Peyer's patch (tissue), 4 donors: ENCODE data around the gene SPATC1L.
"Not testable (repeated sequence)": the region's sequence is repeated elsewhere in the genome, so short reads cannot be mapped to it uniquely, and the experiment has no call there.

Source experiments
- POLR2A ChIP-seq, 2 donors: fragments of 450-650 bp; IDR thresholded peaks; one replicate each; pipeline ENCODE4 v1.5.1; 2017; ENCODE audit warnings: antibody characterized with exemption in 2 of 2, mild to moderate bottlenecking in 2 of 2, moderate library complexity in 2 of 2
- TF ChIP-seq, protein P1 (sequence below), 6 experiments: fragments of 450-650 bp in 4 of 6; fragments of 200-600 bp in 2 of 6; sonication (generic) in 1 of 6; IDR thresholded peaks; one replicate each; pipeline ENCODE4 v1.5.1; 2017 to 2019; ENCODE audit warnings: antibody characterized with exemption in 6 of 6, mild to moderate bottlenecking in 3 of 6, moderate library complexity in 1 of 6

DNA sequence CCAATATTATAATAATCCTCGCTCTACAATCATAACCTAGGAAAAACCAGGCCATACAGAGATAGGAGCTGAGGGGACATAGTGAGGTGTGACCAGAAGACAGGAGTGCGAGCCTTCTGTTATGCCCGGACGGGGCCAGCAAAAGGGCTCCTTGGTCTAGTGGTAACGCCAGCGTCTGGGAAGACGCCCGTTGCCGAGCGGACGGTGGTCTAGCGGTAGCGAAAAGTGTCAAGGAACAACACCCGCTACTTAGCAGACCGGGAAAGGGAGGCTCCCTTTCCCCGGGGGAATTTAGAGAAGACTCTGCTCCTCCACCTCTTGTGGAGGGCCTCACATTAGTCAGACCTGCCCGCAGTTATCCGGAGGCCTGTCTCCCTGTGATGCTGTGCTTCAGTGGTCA, 39.4 kb upstream of the SPATC1L start:
- TF ChIP-seq, protein P1, sequence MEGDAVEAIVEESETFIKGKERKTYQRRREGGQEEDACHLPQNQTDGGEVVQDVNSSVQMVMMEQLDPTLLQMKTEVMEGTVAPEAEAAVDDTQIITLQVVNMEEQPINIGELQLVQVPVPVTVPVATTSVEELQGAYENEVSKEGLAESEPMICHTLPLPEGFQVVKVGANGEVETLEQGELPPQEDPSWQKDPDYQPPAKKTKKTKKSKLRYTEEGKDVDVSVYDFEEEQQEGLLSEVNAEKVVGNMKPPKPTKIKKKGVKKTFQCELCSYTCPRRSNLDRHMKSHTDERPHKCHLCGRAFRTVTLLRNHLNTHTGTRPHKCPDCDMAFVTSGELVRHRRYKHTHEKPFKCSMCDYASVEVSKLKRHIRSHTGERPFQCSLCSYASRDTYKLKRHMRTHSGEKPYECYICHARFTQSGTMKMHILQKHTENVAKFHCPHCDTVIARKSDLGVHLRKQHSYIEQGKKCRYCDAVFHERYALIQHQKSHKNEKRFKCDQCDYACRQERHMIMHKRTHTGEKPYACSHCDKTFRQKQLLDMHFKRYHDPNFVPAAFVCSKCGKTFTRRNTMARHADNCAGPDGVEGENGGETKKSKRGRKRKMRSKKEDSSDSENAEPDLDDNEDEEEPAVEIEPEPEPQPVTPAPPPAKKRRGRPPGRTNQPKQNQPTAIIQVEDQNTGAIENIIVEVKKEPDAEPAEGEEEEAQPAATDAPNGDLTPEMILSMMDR (IDR thresholded peaks at IDR 0.05) = not testable (repeated sequence)
- not testable (repeated sequence) for TF ChIP-seq POLR2A (IDR thresholded peaks at IDR 0.05)
